Ishikawa (cell line): Measurements from ENCODE around the gene CCT3.

Source experiments
- CEBPB ChIP-seq: IDR thresholded peaks from 2 replicates; pipeline ENCODE4 v1.6.1; 2012
- CREB1 ChIP-seq: IDR thresholded peaks from 2 replicates; pipeline ENCODE4 v1.6.1; 2012; ENCODE audit warnings: low read depth
- EP300 ChIP-seq: IDR thresholded peaks from 2 replicates; pipeline ENCODE4 v1.6.1; 2012; ENCODE audit warnings: borderline replicate concordance
- FOXM1 ChIP-seq: IDR thresholded peaks from 2 replicates; pipeline ENCODE4 v1.6.1; 2012; ENCODE audit warnings: low read depth, borderline replicate concordance
- TAF1 ChIP-seq: IDR thresholded peaks from 2 replicates; pipeline ENCODE4 v1.6.1; 2012; ENCODE audit warnings: low read depth, mild to moderate bottlenecking
- TF ChIP-seq, protein P1 (sequence below): IDR thresholded peaks from 2 replicates; pipeline ENCODE4 v1.6.1; 2012; ENCODE audit warnings: low read depth, mild to moderate bottlenecking
- TF ChIP-seq, protein P2 (sequence below): IDR thresholded peaks from 2 replicates; pipeline ENCODE4 v1.6.1; 2012
- TF ChIP-seq, protein P3 (sequence below): IDR thresholded peaks from 2 replicates; pipeline ENCODE4 v1.6.1; 2012

DNA sequence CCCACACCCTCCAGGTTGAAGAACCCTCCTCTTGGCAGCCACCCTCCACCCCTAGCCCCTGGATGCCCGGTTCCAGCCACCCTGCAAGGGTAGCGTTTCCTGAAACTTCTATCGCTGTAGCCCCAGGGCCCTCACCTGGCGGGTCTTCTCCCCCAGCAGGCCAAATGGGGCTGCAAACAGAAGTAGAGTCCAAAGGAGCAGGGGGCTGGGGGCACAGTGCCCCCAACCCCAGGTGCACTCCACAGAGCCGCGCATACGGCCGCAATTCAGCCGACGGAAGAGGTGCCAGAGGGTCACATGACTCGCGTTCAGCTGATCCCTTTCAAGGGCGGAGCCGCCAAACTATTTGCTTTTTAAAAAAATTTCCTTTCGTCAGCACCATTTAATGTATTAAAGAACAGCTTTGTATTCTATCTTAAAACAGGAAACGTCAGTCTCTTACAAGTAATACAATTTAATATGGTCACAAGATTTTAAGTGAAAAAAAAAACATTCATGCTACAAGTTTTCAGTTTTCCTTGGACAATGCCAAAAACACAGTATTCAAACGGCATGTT, 42.6 kb downstream of the CCT3 start, which contains the start of gene GLMP:
- no peak for TF ChIP-seq TAF1
- TF ChIP-seq FOXM1: no peak
- TF ChIP-seq, protein P1, sequence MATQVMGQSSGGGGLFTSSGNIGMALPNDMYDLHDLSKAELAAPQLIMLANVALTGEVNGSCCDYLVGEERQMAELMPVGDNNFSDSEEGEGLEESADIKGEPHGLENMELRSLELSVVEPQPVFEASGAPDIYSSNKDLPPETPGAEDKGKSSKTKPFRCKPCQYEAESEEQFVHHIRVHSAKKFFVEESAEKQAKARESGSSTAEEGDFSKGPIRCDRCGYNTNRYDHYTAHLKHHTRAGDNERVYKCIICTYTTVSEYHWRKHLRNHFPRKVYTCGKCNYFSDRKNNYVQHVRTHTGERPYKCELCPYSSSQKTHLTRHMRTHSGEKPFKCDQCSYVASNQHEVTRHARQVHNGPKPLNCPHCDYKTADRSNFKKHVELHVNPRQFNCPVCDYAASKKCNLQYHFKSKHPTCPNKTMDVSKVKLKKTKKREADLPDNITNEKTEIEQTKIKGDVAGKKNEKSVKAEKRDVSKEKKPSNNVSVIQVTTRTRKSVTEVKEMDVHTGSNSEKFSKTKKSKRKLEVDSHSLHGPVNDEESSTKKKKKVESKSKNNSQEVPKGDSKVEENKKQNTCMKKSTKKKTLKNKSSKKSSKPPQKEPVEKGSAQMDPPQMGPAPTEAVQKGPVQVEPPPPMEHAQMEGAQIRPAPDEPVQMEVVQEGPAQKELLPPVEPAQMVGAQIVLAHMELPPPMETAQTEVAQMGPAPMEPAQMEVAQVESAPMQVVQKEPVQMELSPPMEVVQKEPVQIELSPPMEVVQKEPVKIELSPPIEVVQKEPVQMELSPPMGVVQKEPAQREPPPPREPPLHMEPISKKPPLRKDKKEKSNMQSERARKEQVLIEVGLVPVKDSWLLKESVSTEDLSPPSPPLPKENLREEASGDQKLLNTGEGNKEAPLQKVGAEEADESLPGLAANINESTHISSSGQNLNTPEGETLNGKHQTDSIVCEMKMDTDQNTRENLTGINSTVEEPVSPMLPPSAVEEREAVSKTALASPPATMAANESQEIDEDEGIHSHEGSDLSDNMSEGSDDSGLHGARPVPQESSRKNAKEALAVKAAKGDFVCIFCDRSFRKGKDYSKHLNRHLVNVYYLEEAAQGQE: no peak
- no peak for TF ChIP-seq CEBPB
- TF ChIP-seq, protein P2, sequence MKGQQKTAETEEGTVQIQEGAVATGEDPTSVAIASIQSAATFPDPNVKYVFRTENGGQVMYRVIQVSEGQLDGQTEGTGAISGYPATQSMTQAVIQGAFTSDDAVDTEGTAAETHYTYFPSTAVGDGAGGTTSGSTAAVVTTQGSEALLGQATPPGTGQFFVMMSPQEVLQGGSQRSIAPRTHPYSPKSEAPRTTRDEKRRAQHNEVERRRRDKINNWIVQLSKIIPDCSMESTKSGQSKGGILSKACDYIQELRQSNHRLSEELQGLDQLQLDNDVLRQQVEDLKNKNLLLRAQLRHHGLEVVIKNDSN: peak; percentile 98
- TF ChIP-seq CREB1: no peak
- TF ChIP-seq, protein P3, sequence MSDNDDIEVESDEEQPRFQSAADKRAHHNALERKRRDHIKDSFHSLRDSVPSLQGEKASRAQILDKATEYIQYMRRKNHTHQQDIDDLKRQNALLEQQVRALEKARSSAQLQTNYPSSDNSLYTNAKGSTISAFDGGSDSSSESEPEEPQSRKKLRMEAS: no peak
- no peak for TF ChIP-seq EP300
